ENCODE data around the gene FKBP5.

GRCh38 chr6:35650015-35650414 is 38.7 kb downstream of the FKBP5 start:
- TF ChIP-seq MAX (IDR thresholded peaks at IDR 0.05) (no peak), RAD21 (conservative IDR thresholded peaks at IDR 0.05 in 1 of 2, IDR thresholded peaks at IDR 0.05 in 1 of 2) (no peak), RCOR1 (IDR thresholded peaks at IDR 0.05; ENCODE audit: low read depth, low read length) (no peak), CHD2 (IDR thresholded peaks at IDR 0.05; ENCODE audit: low read length, partially characterized antibody) (no peak), CTCF (IDR thresholded peaks at IDR 0.05) (no peak), NFE2L2 (conservative IDR thresholded peaks at IDR 0.05; ENCODE audit: low read length) (no peak), HMGXB4 (CRISPR knock-in tag; IDR thresholded peaks at IDR 0.05; ENCODE audit: borderline replicate concordance) (no peak), EP300 (IDR thresholded peaks at IDR 0.05) (no peak), ZNF302 (CRISPR knock-in tag; IDR thresholded peaks at IDR 0.05) (no peak)
